Panc1 (cell line): Measurements from ENCODE around the gene PLEKHM2.

ENCODE experiments used
- CTCF ChIP-seq: fragments of 450-650 bp; IDR thresholded peaks from 2 replicates; pipeline ENCODE4 v1.5.1; 2017; ENCODE audit warnings: mild to moderate bottlenecking
- REST ChIP-seq, 2 experiments: IDR thresholded peaks; 2 replicates each; pipeline ENCODE4 v1.6.1; 2011 to 2012; ENCODE audit warnings: low read depth in 2 of 2, control low read depth in 1 of 2, low read length in 1 of 2, mild to moderate bottlenecking in 1 of 2, moderate library complexity in 1 of 2; ENCODE audit not compliant: insufficient read depth in 1 of 2
- TCF7L2 ChIP-seq: IDR thresholded peaks from 2 replicates; pipeline ENCODE4 v1.6.1; 2011; ENCODE audit warnings: mild to moderate bottlenecking, low read depth, low read length, inconsistent platforms

GRCh38 chr1:15757016-15757543 lies 73.0 kb downstream of the PLEKHM2 start:
- no peak for TF ChIP-seq REST (IDR thresholded peaks at IDR 0.05; ENCODE audit: insufficient read depth in 1 of 2, low read depth in 2 of 2, low read length in 1 of 2)
- TF ChIP-seq TCF7L2, result no peak
- no peak for TF ChIP-seq CTCF
